Measurements from ENCODE around the gene PATL2. TPM values are rescaled to one million over a fixed set of nuclear protein-coding genes. Genes with fewer than 3 reads are reported as not detected.
A peak's percentile ranks its signal among the peaks of the same experiment; 100 is the strongest.

The PATL2 gene
- total RNA-seq, 1 donor from 2014 or later = 1.1 TPM

DNA sequence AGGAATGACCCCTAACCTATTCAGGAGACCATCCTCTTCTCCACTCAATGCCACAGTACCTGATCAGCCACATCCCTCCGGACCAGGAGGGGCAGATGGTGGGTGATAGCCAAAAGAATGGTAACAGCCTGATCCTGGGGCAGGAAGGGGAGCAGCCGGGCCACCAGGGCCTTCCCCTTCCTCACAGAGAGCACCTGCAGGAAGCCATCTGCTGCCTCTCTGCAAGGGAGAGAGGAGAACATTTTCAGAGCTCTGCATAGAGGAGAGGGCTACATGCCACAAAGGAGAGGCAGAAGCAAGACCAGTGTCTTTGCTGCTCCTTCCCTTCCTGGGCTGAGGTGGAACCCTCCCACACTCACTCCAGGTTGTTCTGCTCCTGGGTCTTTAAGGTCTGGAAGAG lies 42.2 kb downstream of the PATL2 start:
- peaks cover 3% of the 10 kb centered on the region for H3K4me1 Mint-ChIP-seq
- peaks cover 3% of the 10 kb centered on the region for H3K27me3 Mint-ChIP-seq (ENCODE audit: low read depth)
- TF ChIP-seq, protein P1, sequence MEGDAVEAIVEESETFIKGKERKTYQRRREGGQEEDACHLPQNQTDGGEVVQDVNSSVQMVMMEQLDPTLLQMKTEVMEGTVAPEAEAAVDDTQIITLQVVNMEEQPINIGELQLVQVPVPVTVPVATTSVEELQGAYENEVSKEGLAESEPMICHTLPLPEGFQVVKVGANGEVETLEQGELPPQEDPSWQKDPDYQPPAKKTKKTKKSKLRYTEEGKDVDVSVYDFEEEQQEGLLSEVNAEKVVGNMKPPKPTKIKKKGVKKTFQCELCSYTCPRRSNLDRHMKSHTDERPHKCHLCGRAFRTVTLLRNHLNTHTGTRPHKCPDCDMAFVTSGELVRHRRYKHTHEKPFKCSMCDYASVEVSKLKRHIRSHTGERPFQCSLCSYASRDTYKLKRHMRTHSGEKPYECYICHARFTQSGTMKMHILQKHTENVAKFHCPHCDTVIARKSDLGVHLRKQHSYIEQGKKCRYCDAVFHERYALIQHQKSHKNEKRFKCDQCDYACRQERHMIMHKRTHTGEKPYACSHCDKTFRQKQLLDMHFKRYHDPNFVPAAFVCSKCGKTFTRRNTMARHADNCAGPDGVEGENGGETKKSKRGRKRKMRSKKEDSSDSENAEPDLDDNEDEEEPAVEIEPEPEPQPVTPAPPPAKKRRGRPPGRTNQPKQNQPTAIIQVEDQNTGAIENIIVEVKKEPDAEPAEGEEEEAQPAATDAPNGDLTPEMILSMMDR (IDR thresholded peaks at IDR 0.05; ENCODE audit: unreplicated experiment) = no peak

DNA sequence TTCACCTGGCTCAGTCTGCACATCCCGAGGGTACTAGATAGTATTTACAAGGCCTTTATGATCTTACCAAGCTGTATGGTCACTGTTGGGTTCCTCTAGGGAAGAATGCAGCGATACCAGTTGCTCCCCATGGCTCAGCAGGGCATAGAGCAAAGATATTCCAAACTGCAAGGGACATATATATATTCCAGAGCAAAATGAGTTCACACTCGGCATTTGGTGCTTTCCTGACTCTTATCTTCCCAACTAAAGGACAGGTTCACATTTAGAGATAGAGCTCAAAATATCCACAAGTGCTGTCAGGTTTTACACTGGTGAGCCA lies 44.1 kb downstream of the PATL2 start:
- Mint-ChIP-seq H3K9me3 (no peaks in the 10 kb centered on the region), H3K4me3 (no peak overlapping the region), H3K36me3 (no peaks in the 10 kb centered on the region), H3K27me3 (ENCODE audit: low read depth) (peaks cover 2% of the 10 kb centered on the region), H3K4me1 (peaks cover 10% of the 10 kb centered on the region), H3K27ac (no peak overlapping the region)
- TF ChIP-seq, protein P1 (IDR thresholded peaks at IDR 0.05; ENCODE audit: unreplicated experiment) = no peak
- no peak for DNase-seq (ENCODE audit: low spot score in 2 of 2, unreplicated experiment in 2 of 2)

More for the DNA sequence above, 42.2 kb downstream of the PATL2 start:
- Mint-ChIP-seq H3K9me3 (no peaks in the 10 kb centered on the region), H3K36me3 (no peaks in the 10 kb centered on the region), H3K4me3 (no peak overlapping the region), H3K27ac (no peak overlapping the region)
- no peak for DNase-seq (ENCODE audit: low spot score in 2 of 2, unreplicated experiment in 2 of 2)

DNA sequence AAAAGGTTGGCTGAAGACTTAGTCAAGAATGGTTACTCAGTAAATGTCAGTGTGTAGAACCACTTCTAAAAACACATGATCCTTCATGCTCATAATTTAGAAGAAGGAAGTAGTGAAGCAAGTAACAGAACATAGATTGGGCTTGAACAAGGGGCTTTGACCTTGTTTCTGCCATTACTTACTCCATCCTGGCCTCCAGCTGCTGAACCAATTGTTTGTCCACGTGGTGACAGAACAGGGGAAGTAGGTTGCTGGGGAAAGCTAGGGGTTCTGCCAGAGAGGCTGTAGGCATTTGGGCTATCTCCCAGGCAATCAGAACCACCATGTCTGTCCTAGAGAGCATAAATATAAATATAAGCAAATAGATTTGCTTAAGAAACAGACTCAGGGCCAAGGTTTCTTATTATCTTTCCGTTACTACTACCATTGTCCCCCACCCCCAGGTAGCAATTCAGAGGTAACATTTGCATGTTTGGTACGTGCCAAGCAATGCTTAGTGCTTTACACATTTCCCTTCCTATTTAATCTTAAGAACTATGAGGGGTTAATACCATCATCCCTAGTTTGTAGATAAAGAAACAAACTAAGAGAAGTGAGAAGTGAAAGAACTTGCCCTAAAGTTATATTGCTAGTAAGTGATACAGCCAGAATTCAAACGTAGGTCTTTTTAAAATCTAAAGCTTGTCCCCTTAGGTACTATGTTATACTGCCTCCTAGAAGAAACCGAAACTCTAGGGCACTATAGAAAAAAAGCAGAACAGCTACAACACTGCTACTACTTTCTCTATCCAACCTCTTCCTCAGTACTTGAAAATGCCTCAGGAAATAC lies 44.7 kb downstream of the PATL2 start:
- no peaks in the 10 kb centered on the region for H3K36me3 Mint-ChIP-seq
- H3K27ac Mint-ChIP-seq = no peak overlapping the region
- DNase-seq (ENCODE audit: low spot score in 2 of 2, unreplicated experiment in 2 of 2) = no peak
- H3K4me1 Mint-ChIP-seq = peaks cover 15% of the 10 kb centered on the region
- peaks cover 2% of the 10 kb centered on the region for H3K27me3 Mint-ChIP-seq (ENCODE audit: low read depth)
- no peak overlapping the region for H3K4me3 Mint-ChIP-seq
- H3K9me3 Mint-ChIP-seq = no peaks in the 10 kb centered on the region
- TF ChIP-seq, protein P1 (IDR thresholded peaks at IDR 0.05; ENCODE audit: unreplicated experiment) = no peak

DNA sequence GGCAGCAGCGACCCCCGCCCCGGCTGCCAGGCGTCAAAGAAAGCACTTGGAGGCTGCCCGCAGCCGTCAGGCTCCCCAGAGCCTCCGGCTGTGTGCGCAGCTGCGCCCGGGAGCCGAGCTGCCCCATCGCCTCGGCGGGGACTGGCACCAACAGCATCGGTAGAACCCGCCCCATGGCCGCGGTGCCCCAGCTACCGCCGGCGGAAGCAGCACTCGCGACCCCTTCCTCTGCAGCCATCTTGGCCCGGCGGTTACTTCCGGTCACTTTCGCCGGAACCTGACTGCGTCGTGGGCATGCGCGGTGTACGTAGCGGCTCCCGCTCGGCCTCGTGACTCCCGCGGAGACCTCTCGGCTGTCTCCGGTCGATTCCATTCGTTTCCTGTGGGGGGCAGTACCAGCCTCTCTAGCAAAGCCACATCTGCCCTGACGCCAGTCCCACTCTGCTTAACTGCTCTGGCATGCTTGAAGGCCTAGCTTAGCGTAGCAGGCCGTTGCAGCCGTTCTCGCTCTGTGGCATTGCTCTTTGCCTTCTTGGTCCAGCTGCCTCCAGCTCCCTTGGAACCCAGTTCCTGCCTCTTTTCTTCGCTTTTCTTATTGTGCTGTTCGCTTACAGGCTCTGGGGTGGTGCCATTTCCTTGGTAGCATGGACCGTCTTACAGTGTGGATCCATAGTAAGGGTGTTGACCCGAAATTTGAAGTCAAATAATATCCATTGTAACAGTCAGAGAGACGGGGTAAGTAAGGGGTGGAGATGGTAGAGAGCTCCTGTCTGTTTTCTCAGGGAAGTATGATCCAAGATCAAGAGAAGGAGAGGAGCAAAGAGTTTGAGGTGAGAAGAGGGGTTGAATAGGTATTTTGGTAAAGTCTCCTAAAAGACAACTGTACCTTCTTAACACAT lies 47.5 kb downstream of the PATL2 start, which contains the start of gene SPG11:
Gene SPG11 (minus strand): TSS at position 253 of the 899 bp plus-strand sequence. CDS start 15 bp downstream, at position 238.
- H3K4me1 Mint-ChIP-seq = peaks cover 16% of the 10 kb centered on the region
- TF ChIP-seq, protein P1 (IDR thresholded peaks at IDR 0.05; ENCODE audit: unreplicated experiment) = peak; percentile 87
- H3K36me3 Mint-ChIP-seq = peaks cover 6% of the 10 kb centered on the region
- peak; percentile 89 to 95 for DNase-seq (ENCODE audit: low spot score in 2 of 2, unreplicated experiment in 2 of 2)
- H3K9me3 Mint-ChIP-seq = no peaks in the 10 kb centered on the region
- peak within 1 kb of the TSS; percentile 98 for H3K4me3 Mint-ChIP-seq
- H3K27ac Mint-ChIP-seq = peak within 1 kb of the TSS; percentile 99
- H3K27me3 Mint-ChIP-seq (ENCODE audit: low read depth) = peaks cover 2% of the 10 kb centered on the region

- peak overlapping the region; percentile 99 for H3K27ac Mint-ChIP-seq
- H3K4me3 Mint-ChIP-seq = peak overlapping the region; percentile 98
- DNase-seq (ENCODE audit: low spot score in 2 of 2, unreplicated experiment in 2 of 2) = peak in 1 of 2 experiments; percentile 37
- no peaks in the 10 kb centered on the region for H3K9me3 Mint-ChIP-seq
- peaks cover 2% of the 10 kb centered on the region for H3K27me3 Mint-ChIP-seq (ENCODE audit: low read depth)
- peaks cover 7% of the 10 kb centered on the region for H3K36me3 Mint-ChIP-seq
- peaks cover 16% of the 10 kb centered on the region for H3K4me1 Mint-ChIP-seq
- TF ChIP-seq, protein P1 (IDR thresholded peaks at IDR 0.05; ENCODE audit: unreplicated experiment) = no peak
Measured at GRCh38 chr15:44662478-44663409, 48.4 kb downstream of the PATL2 start.
